ENCODE results near the gene TMEM182.

The TMEM182 gene

GRCh38 chr2:102782187-102782586 lies 20.4 kb downstream of the TMEM182 start:
- Histone ChIP-seq H3F3A (ENCODE audit: insufficient read depth, low read length) (no peaks in the 10 kb centered on the region), H3K27ac (ENCODE audit: low read depth, low read length, poor library complexity, severe bottlenecking) (no peak overlapping the region), H3K9me2 (ENCODE audit: low read depth, low read length) (no peaks in the 10 kb centered on the region), H3K9ac (ENCODE audit: low read length) (no peak overlapping the region), H3K9me3 (ENCODE audit: low read length) (no peaks in the 10 kb centered on the region), H3K4me3 (ENCODE audit: low read depth, low read length, poor library complexity, severe bottlenecking) (no peak overlapping the region), H3K79me2 (ENCODE audit: insufficient read depth, low read length) (no peaks in the 10 kb centered on the region), H3K36me3 (ENCODE audit: insufficient read depth, low read length) (no peaks in the 10 kb centered on the region), H3K4me1 (ENCODE audit: insufficient read depth, low read length, severe bottlenecking) (no peaks in the 10 kb centered on the region), H3K4me2 (ENCODE audit: low read length) (no peak overlapping the region), H3K27me3 (ENCODE audit: insufficient read depth, low read length) (no peaks in the 10 kb centered on the region), H2AFZ (ENCODE audit: low read length) (no peak overlapping the region), H4K20me1 (ENCODE audit: insufficient read depth, low read length) (no peaks in the 10 kb centered on the region)
- TF ChIP-seq CTCF (IDR thresholded peaks at IDR 0.05; ENCODE audit: low read length) (no peak), EZH2 (IDR thresholded peaks at IDR 0.05; ENCODE audit: borderline replicate concordance, low read length) (no peak)

GRCh38 chr2:102782933-102783332 lies 21.1 kb downstream of the TMEM182 start:
- H3K27ac ChIP-seq (ENCODE audit: low read depth, low read length, poor library complexity, severe bottlenecking) = no peak overlapping the region
- no peaks in the 10 kb centered on the region for H3K79me2 ChIP-seq (ENCODE audit: insufficient read depth, low read length)
- H3K9me3 ChIP-seq (ENCODE audit: low read length) = no peaks in the 10 kb centered on the region
- no peak overlapping the region for H3K4me2 ChIP-seq (ENCODE audit: low read length)
- H4K20me1 ChIP-seq (ENCODE audit: insufficient read depth, low read length) = no peaks in the 10 kb centered on the region
- H3F3A ChIP-seq (ENCODE audit: insufficient read depth, low read length) = no peaks in the 10 kb centered on the region
- no peak for TF ChIP-seq EZH2 (IDR thresholded peaks at IDR 0.05; ENCODE audit: borderline replicate concordance, low read length)
- no peak for TF ChIP-seq CTCF (IDR thresholded peaks at IDR 0.05; ENCODE audit: low read length)
- no peaks in the 10 kb centered on the region for H3K27me3 ChIP-seq (ENCODE audit: insufficient read depth, low read length)
- H3K9me2 ChIP-seq (ENCODE audit: low read depth, low read length) = no peaks in the 10 kb centered on the region
- no peak overlapping the region for H2AFZ ChIP-seq (ENCODE audit: low read length)
- no peaks in the 10 kb centered on the region for H3K4me1 ChIP-seq (ENCODE audit: insufficient read depth, low read length, severe bottlenecking)
- H3K4me3 ChIP-seq (ENCODE audit: low read depth, low read length, poor library complexity, severe bottlenecking) = no peak overlapping the region
- H3K36me3 ChIP-seq (ENCODE audit: insufficient read depth, low read length) = no peaks in the 10 kb centered on the region
- no peak overlapping the region for H3K9ac ChIP-seq (ENCODE audit: low read length)

GRCh38 chr2:102783506-102784183 lies 21.8 kb downstream of the TMEM182 start:
- TF ChIP-seq EZH2 (IDR thresholded peaks at IDR 0.05; ENCODE audit: borderline replicate concordance, low read length) (no peak), CTCF (IDR thresholded peaks at IDR 0.05; ENCODE audit: low read length) (no peak)
- Histone ChIP-seq H3K36me3 (ENCODE audit: insufficient read depth, low read length) (no peaks in the 10 kb centered on the region), H3K4me2 (ENCODE audit: low read length) (no peak overlapping the region), H3K79me2 (ENCODE audit: insufficient read depth, low read length) (no peaks in the 10 kb centered on the region), H3K27ac (ENCODE audit: low read depth, low read length, poor library complexity, severe bottlenecking) (no peak overlapping the region), H4K20me1 (ENCODE audit: insufficient read depth, low read length) (no peaks in the 10 kb centered on the region), H2AFZ (ENCODE audit: low read length) (no peak overlapping the region), H3K9ac (ENCODE audit: low read length) (no peak overlapping the region), H3K4me3 (ENCODE audit: low read depth, low read length, poor library complexity, severe bottlenecking) (no peak overlapping the region), H3F3A (ENCODE audit: insufficient read depth, low read length) (no peaks in the 10 kb centered on the region), H3K9me3 (ENCODE audit: low read length) (no peaks in the 10 kb centered on the region), H3K4me1 (ENCODE audit: insufficient read depth, low read length, severe bottlenecking) (no peaks in the 10 kb centered on the region), H3K9me2 (ENCODE audit: low read depth, low read length) (no peaks in the 10 kb centered on the region), H3K27me3 (ENCODE audit: insufficient read depth, low read length) (no peaks in the 10 kb centered on the region)

All from OCI-LY1 (cell line).